K562 (cell line): ENCODE measurements around the gene MBIP. TPM values are rescaled to one million over a fixed set of nuclear protein-coding genes. Genes with fewer than 3 reads are reported as not detected.

Experiments
- DIDO1 ChIP-seq: fragments of 450-650 bp; IDR thresholded peaks from 2 replicates; pipeline ENCODE4 v1.6.1; 2016; ENCODE audit warnings: low read depth, missing biosample characterization, missing genetic modification characterization
- KDM4B ChIP-seq, 2 experiments: fragments of 450-650 bp in 1 of 2; sonication (generic) in 1 of 2; IDR thresholded peaks; 2 replicates each; pipeline ENCODE4 v1.6.1; 2016 to 2017; ENCODE audit warnings: borderline replicate concordance in 2 of 2, antibody characterized with exemption in 1 of 2, low read depth in 1 of 2, mild to moderate bottlenecking in 1 of 2
- NR2C1 ChIP-seq, 2 experiments: fragments of 450-650 bp; IDR thresholded peaks; 2 replicates each; pipeline ENCODE4 v1.6.1; 2017; ENCODE audit warnings: mild to moderate bottlenecking in 2 of 2, antibody characterized with exemption in 1 of 2, inconsistent platforms in 1 of 2, missing compliant biosample characterization in 1 of 2, missing genetic modification characterization in 1 of 2
- polyA plus RNA-seq, 8 experiments: library from polyadenylated mRNA; depleted of rRNA in 4 of 8; stranded (reverse) in 5 of 8; unstranded in 3 of 8; fragments of >200 nt; fragmentation: Nextera tagmentation in 2 of 8; fragmentation: Illumina TruSeq in 1 of 8; extraction: Ambion mirVana in 2 of 8; extraction: Trizol in 1 of 8; gene quantifications; 2 replicates each; pipeline versions ENCODE4 v1.2.1 to v1.2.3, GENCODE V29; 2011 to 2014; ENCODE audit warnings: inconsistent platforms in 1 of 8, missing spikeins in 1 of 8
- total RNA-seq, 7 experiments: library from RNA; depleted of rRNA in 6 of 7; stranded (reverse); fragments of >200 nt in 6 of 7; fragmentation: Illumina TruSeq in 2 of 7; extraction: Trizol in 2 of 7; gene quantifications; 2 replicates each; pipeline versions ENCODE4 v1.2.1 to v1.2.3, GENCODE V29; 2011 to 2021; ENCODE audit warnings: low replicate concordance in 1 of 7
- TF ChIP-seq, protein P1 (sequence below): sonication (generic); formaldehyde crosslinking; IDR thresholded peaks from 2 replicates; pipeline ENCODE4 v1.8.1; 2022; ENCODE audit warnings: missing genetic modification reagents
- TF ChIP-seq, protein P2 (sequence below): IDR thresholded peaks from 2 replicates; pipeline ENCODE4 v1.6.1; 2012; ENCODE audit warnings: low read depth, low read length, improper control_type of control experiment, borderline replicate concordance
- TF ChIP-seq, protein P3 (sequence below): fragments of 250-450 bp; sonication (Bioruptor Pico); IDR thresholded peaks from 2 replicates; pipeline ENCODE4 v1.4.0; 2020

The MBIP gene
- total and polyA plus RNA-seq, 9 of the 15 experiments (the other 6 are each of a cell fraction or from before 2014, with no cell fraction given) = 8.4 to 31.1 (median 19.4) TPM

DNA sequence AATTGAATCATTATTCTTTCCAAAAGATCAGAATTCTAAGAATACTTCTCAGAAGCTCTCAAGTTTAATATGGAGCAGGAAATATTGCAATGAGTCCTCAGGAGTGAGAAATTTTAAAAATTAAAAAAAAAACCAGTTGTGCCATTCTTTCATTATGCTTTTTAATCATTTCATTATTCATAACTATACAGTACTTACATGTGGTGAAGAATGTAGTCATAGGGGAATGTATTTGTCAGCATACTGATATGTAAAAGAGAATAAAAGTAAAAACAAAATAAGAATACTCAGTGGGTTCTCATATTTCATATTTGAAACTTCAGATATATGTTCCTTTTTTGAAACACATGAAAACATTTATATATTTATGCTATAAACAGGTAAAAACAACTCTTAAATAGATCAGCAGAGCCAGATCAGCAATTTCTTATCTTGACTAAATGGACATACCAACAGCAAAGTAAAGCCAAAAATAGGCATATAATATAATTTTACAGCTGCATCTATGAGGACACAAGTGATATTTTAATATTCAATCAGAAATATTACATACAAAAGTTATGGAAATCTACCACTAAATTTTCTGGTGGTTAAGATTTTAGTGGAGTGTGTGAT is 19.9 kb upstream of the MBIP start (continued):
- TF ChIP-seq, protein P1, sequence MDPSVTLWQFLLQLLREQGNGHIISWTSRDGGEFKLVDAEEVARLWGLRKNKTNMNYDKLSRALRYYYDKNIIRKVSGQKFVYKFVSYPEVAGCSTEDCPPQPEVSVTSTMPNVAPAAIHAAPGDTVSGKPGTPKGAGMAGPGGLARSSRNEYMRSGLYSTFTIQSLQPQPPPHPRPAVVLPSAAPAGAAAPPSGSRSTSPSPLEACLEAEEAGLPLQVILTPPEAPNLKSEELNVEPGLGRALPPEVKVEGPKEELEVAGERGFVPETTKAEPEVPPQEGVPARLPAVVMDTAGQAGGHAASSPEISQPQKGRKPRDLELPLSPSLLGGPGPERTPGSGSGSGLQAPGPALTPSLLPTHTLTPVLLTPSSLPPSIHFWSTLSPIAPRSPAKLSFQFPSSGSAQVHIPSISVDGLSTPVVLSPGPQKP (CRISPR knock-in tag) = no peak
- TF ChIP-seq KDM4B (IDR thresholded peaks at IDR 0.05; ENCODE audit: borderline replicate concordance in 2 of 2, low read depth in 1 of 2) (no peak), DIDO1 (tag) (no peak), NR2C1 (IDR thresholded peaks at IDR 0.05) (no peak), NR2C1 (tag; IDR thresholded peaks at IDR 0.05) (no peak)
- TF ChIP-seq, protein P2, sequence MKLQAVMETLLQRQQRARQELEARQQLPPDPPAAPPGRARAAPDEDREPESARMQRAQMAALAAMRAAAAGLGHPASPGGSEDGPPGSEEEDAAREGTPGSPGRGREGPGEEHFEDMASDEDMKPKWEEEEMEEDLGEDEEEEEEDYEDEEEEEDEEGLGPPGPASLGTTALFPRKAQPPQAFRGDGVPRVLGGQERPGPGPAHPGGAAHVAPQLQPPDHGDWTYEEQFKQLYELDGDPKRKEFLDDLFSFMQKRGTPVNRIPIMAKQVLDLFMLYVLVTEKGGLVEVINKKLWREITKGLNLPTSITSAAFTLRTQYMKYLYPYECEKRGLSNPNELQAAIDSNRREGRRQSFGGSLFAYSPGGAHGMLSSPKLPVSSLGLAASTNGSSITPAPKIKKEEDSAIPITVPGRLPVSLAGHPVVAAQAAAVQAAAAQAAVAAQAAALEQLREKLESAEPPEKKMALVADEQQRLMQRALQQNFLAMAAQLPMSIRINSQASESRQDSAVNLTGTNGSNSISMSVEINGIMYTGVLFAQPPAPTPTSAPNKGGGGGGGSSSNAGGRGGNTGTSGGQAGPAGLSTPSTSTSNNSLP = no peak
- TF ChIP-seq, protein P3, sequence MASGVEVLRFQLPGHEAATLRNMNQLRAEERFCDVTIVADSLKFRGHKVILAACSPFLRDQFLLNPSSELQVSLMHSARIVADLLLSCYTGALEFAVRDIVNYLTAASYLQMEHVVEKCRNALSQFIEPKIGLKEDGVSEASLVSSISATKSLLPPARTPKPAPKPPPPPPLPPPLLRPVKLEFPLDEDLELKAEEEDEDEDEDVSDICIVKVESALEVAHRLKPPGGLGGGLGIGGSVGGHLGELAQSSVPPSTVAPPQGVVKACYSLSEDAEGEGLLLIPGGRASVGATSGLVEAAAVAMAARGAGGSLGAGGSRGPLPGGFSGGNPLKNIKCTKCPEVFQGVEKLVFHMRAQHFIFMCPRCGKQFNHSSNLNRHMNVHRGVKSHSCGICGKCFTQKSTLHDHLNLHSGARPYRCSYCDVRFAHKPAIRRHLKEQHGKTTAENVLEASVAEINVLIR (CRISPR knock-in tag) = no peak
